HK-2 (cell line): ENCODE data around the gene KCNAB1.

Experiments used
- DNase-seq: peaks from one replicate; pipeline ENCODE4 v3.0.0-alpha.2; 2018; ENCODE audit not compliant: unreplicated experiment

Gene KCNAB1

GRCh38 chr3:156317462-156318074, 197.2 kb downstream of the KCNAB1 start:
- DNase-seq: no peak

GRCh38 chr3:156321945-156322344, 201.6 kb downstream of the KCNAB1 start:
- no peak for DNase-seq

- DNase-seq: no peak
Observed at GRCh38 chr3:156323466-156323865, 203.1 kb downstream of the KCNAB1 start.

GRCh38 chr3:156330415-156330814, 210.0 kb downstream of the KCNAB1 start:
- no peak for DNase-seq

- DNase-seq: no peak
Observed at GRCh38 chr3:156332304-156332703, 211.9 kb downstream of the KCNAB1 start.

GRCh38 chr3:156334841-156335545, 214.6 kb downstream of the KCNAB1 start:
- DNase-seq: no peak

GRCh38 chr3:156339491-156339890, 219.1 kb downstream of the KCNAB1 start:
- no peak for DNase-seq

- DNase-seq: no peak
Observed at GRCh38 chr3:156341332-156341731, 221.0 kb downstream of the KCNAB1 start.

- DNase-seq: no peak
Observed at GRCh38 chr3:156341831-156342416, 221.5 kb downstream of the KCNAB1 start.

- no peak for DNase-seq
Observed at GRCh38 chr3:156344215-156344614, 223.8 kb downstream of the KCNAB1 start.

- no peak for DNase-seq
Observed at GRCh38 chr3:156349111-156349510, 228.7 kb downstream of the KCNAB1 start.

GRCh38 chr3:156349978-156350377, 229.6 kb downstream of the KCNAB1 start:
- no peak for DNase-seq

GRCh38 chr3:156350781-156351180, 230.4 kb downstream of the KCNAB1 start:
- no peak for DNase-seq

GRCh38 chr3:156351783-156352182, 231.4 kb downstream of the KCNAB1 start:
- no peak for DNase-seq

- no peak for DNase-seq
Observed at GRCh38 chr3:156352728-156353127, 232.3 kb downstream of the KCNAB1 start.

GRCh38 chr3:156353563-156353962, 233.2 kb downstream of the KCNAB1 start:
- DNase-seq: no peak

GRCh38 chr3:156356537-156357363, 236.4 kb downstream of the KCNAB1 start:
- no peak for DNase-seq

GRCh38 chr3:156358232-156358631, 237.9 kb downstream of the KCNAB1 start:
- DNase-seq: no peak

GRCh38 chr3:156359368-156359767, 239.0 kb downstream of the KCNAB1 start:
- no peak for DNase-seq

- DNase-seq: no peak
Observed at GRCh38 chr3:156360083-156360482, 239.7 kb downstream of the KCNAB1 start.

- no peak for DNase-seq
Observed at GRCh38 chr3:156360963-156361362, 240.6 kb downstream of the KCNAB1 start.

GRCh38 chr3:156366559-156366958, 246.2 kb downstream of the KCNAB1 start:
- DNase-seq: no peak
